ENCODE results near the gene LCN6. TPM values are rescaled to one million over a fixed set of nuclear protein-coding genes. Genes with fewer than 3 reads are reported as not detected.
A peak's percentile ranks its signal among the peaks of the same experiment; 100 is the strongest.

The LCN6 gene
- total and polyA plus RNA-seq, 2 of the 13 experiments (the other 11 are each of a cell fraction or from before 2014, with no cell fraction given): not detected

DNA sequence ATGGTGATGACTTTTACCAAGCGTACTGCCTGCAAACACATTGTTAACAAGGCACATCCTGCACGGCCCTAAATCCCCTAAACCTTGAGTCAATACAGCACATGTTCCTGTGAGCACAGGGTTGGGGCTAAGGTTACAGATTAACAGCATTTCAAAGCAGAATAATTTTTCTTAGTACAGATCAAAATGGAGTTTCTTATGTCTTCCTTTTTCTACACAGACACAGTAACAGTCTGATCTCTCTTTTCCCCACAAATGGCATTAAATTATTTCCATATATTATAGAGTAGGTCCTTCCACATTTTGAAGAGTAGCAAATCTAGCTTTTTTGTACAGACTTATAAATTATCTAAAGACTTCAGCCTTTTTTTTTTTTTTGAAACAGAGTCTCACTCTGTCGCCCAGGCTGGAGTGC is 41.2 kb upstream of the LCN6 start (continued):
- TF ChIP-seq, protein P1, sequence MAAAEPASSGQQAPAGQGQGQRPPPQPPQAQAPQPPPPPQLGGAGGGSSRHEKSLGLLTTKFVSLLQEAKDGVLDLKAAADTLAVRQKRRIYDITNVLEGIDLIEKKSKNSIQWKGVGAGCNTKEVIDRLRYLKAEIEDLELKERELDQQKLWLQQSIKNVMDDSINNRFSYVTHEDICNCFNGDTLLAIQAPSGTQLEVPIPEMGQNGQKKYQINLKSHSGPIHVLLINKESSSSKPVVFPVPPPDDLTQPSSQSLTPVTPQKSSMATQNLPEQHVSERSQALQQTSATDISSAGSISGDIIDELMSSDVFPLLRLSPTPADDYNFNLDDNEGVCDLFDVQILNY (CRISPR knock-in tag; conservative IDR thresholded peaks at IDR 0.05): no peak
- TF ChIP-seq MED1 (CRISPR knock-in tag; IDR thresholded peaks at IDR 0.05) (peak; percentile 36; the same call in 1 of the 2 replicates), FOXC1 (CRISPR knock-in tag; IDR thresholded peaks at IDR 0.05; ENCODE audit: borderline replicate concordance) (no peak), ZNF367 (CRISPR knock-in tag; IDR thresholded peaks at IDR 0.05; ENCODE audit: borderline replicate concordance) (no peak), FOXA1 (IDR thresholded peaks at IDR 0.05) (no peak), FOXA1 (CRISPR knock-in tag; IDR thresholded peaks at IDR 0.05) (peak; percentile 90), IRX3 (CRISPR knock-in tag; IDR thresholded peaks at IDR 0.05; ENCODE audit: borderline replicate concordance, low read depth) (no peak), PTBP1 (IDR thresholded peaks at IDR 0.05; ENCODE audit: low read depth, low read length, poor library complexity, severe bottlenecking) (no peak), RXRB (CRISPR knock-in tag; IDR thresholded peaks at IDR 0.05; ENCODE audit: borderline replicate concordance) (peak; percentile 4; the same call in 1 of the 2 replicates), PITX1 (CRISPR knock-in tag; IDR thresholded peaks at IDR 0.05) (peak; percentile 99), ZNF747 (CRISPR knock-in tag; IDR thresholded peaks at IDR 0.05; ENCODE audit: borderline replicate concordance) (no peak), ZFY (CRISPR knock-in tag; IDR thresholded peaks at IDR 0.05) (0 out of 2 replicates have a peak, but pooled peaks have one; percentile 5), MAFF (IDR thresholded peaks at IDR 0.05; ENCODE audit: low read depth, low read length) (no peak), ZNF121 (CRISPR knock-in tag; IDR thresholded peaks at IDR 0.05) (no peak), ZNF549 (CRISPR knock-in tag; IDR thresholded peaks at IDR 0.05) (no peak), PRMT3 (CRISPR knock-in tag; IDR thresholded peaks at IDR 0.05; ENCODE audit: borderline replicate concordance, low read depth) (no peak), ASH2L (IDR thresholded peaks at IDR 0.05; ENCODE audit: insufficient read length, low read depth, low read length) (peak; percentile 15), SOX6 (IDR thresholded peaks at IDR 0.05) (no peak), SOX6 (CRISPR knock-in tag; IDR thresholded peaks at IDR 0.05) (peak; percentile 4; the same call in 1 of the 2 replicates), SNAPC2 (CRISPR knock-in tag; IDR thresholded peaks at IDR 0.05) (no peak), ZNF547 (CRISPR knock-in tag; IDR thresholded peaks at IDR 0.05) (no peak), SMAD9 (CRISPR knock-in tag; IDR thresholded peaks at IDR 0.05) (no peak), KAT2B (IDR thresholded peaks at IDR 0.05; ENCODE audit: borderline replicate concordance, low read depth, low read length) (no peak), ZBTB7A (CRISPR knock-in tag; IDR thresholded peaks at IDR 0.05) (no peak), TCF12 (IDR thresholded peaks at IDR 0.05) (no peak), TCF12 (CRISPR knock-in tag; IDR thresholded peaks at IDR 0.05) (no peak), ZNF678 (CRISPR knock-in tag; IDR thresholded peaks at IDR 0.05) (no peak), TMF1 (CRISPR knock-in tag; IDR thresholded peaks at IDR 0.05; ENCODE audit: low read depth) (no peak)
- TF ChIP-seq, protein P2, sequence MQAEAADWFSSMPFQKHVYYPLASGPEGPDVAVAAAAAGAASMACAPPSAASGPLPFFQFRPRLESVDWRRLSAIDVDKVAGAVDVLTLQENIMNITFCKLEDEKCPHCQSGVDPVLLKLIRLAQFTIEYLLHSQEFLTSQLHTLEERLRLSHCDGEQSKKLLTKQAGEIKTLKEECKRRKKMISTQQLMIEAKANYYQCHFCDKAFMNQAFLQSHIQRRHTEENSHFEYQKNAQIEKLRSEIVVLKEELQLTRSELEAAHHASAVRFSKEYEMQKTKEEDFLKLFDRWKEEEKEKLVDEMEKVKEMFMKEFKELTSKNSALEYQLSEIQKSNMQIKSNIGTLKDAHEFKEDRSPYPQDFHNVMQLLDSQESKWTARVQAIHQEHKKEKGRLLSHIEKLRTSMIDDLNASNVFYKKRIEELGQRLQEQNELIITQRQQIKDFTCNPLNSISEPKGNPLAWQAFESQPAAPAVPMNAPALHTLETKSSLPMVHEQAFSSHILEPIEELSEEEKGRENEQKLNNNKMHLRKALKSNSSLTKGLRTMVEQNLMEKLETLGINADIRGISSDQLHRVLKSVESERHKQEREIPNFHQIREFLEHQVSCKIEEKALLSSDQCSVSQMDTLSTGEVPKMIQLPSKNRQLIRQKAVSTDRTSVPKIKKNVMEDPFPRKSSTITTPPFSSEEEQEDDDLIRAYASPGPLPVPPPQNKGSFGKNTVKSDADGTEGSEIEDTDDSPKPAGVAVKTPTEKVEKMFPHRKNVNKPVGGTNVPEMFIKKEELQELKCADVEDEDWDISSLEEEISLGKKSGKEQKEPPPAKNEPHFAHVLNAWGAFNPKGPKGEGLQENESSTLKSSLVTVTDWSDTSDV (CRISPR knock-in tag; IDR thresholded peaks at IDR 0.05): no peak
- TF ChIP-seq, protein P3, sequence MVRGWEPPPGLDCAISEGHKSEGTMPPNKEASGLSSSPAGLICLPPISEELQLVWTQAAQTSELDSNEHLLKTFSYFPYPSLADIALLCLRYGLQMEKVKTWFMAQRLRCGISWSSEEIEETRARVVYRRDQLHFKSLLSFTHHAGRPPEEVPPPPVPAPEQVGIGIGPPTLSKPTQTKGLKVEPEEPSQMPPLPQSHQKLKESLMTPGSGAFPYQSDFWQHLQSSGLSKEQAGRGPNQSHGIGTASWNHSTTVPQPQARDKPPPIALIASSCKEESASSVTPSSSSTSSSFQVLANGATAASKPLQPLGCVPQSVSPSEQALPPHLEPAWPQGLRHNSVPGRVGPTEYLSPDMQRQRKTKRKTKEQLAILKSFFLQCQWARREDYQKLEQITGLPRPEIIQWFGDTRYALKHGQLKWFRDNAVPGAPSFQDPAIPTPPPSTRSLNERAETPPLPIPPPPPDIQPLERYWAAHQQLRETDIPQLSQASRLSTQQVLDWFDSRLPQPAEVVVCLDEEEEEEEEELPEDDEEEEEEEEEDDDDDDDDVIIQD (CRISPR knock-in tag; IDR thresholded peaks at IDR 0.05; ENCODE audit: low read depth): no peak
